ENCODE results near the gene PHACTR4. TPM values are rescaled to one million over a fixed set of nuclear protein-coding genes. Genes with fewer than 3 reads are reported as not detected.

The PHACTR4 gene
- total and polyA plus RNA-seq, 2 of the 4 experiments (the other 2 are of a cell fraction) = 7.5 to 15.0 TPM

GRCh38 chr1:28340221-28340974, 29.1 kb upstream of the PHACTR4 start:
- Histone ChIP-seq H2BK5ac (ENCODE audit: low read depth, low read length, poor library complexity, severe bottlenecking) (no peak overlapping the region), H2AK9ac (replicated peaks; ENCODE audit: low read depth, low read length, poor library complexity) (no peak overlapping the region), H3K36me3 (ENCODE audit: control insufficient read depth, insufficient read depth, low read length) (peaks cover 2% of the 10 kb centered on the region; the same call in 1 of the 2 replicates), H2BK15ac (ENCODE audit: low read depth, low read length) (no peak overlapping the region), H3K9me1 (ENCODE audit: insufficient read depth, low read length) (no peaks in the 10 kb centered on the region), H3K27me3 (ENCODE audit: control insufficient read depth, insufficient read depth, low read length) (no peaks in the 10 kb centered on the region), H3K9ac (ENCODE audit: low read depth, low read length) (no peak overlapping the region), H3K14ac (replicated peaks; ENCODE audit: low read depth, low read length) (no peak overlapping the region), H3K18ac (ENCODE audit: low read depth, low read length) (no peak overlapping the region), H3K23ac (ENCODE audit: low read depth, low read length) (no peak overlapping the region), H3K4me1 (ENCODE audit: control insufficient read depth, insufficient read depth, low read length) (no peaks in the 10 kb centered on the region), H3K56ac (ENCODE audit: extremely low read depth, insufficient read depth, low read length) (no peak overlapping the region), H4K91ac (ENCODE audit: insufficient read depth, low read depth, low read length) (no peak overlapping the region), H4K5ac (ENCODE audit: low read depth, low read length) (no peak overlapping the region), H3K9me3 (ENCODE audit: control insufficient read depth, insufficient read depth, low read length) (no peaks in the 10 kb centered on the region), H2BK120ac (ENCODE audit: low read depth, low read length) (no peak overlapping the region), H3K4me3 (ENCODE audit: insufficient read depth, low read depth, low read length) (no peak overlapping the region), H4K20me1 (ENCODE audit: insufficient read depth, low read length) (no peaks in the 10 kb centered on the region), H3K79me1 (ENCODE audit: low read depth in 1 of 2, low read length in 2 of 2) (no peaks in the 10 kb centered on the region), H2BK20ac (ENCODE audit: low read depth, low read length) (no peak overlapping the region), H3K4me2 (ENCODE audit: low read depth, low read length) (no peak overlapping the region), H3K27ac (ENCODE audit: insufficient read depth, low read length) (no peak overlapping the region), H3K4ac (ENCODE audit: low read depth, low read length) (no peak overlapping the region), H4K8ac (ENCODE audit: low read depth in 2 of 2, low read length in 2 of 2) (no peak overlapping the region), H2AK5ac (ENCODE audit: low read depth, low read length) (no peak overlapping the region), H2AFZ (replicated peaks; ENCODE audit: low read length, poor library complexity) (no peak overlapping the region)
- no CpG with 5 or more reads among the region's 4 CpGs for WGBS, 2 experiments (ENCODE audit: extremely low coverage in 2 of 2, insufficient read length in 1 of 2)
- in situ Hi-C loops (cut with MboI; ENCODE audit: low sequenced_read_pairs) (no loop called here), intact Hi-C loops (cut with micrococcal nuclease) (no loop called here), dilution Hi-C loops (cut with HindIII; ENCODE audit: low sequenced_read_pairs, unreplicated experiment) (no loop called here)
- ATAC-seq (ENCODE audit: low read depth) (no peak), DNase-seq (no peak)
- POLR2A ChIA-PET (ENCODE audit: unreplicated experiment) = interaction anchor here (0.6 kb wide), 1 partner anchor 167 kb away, joined by 10 read pairs; no protein-coding TSS in a partner anchor
- no TSS peak for BruUV-seq (replicated peaks)
- CTCF ChIA-PET = no interaction called here
- TF ChIP-seq RFX5 (IDR thresholded peaks at IDR 0.05; ENCODE audit: low read depth, low read length) = no peak
- TF ChIP-seq, protein P1, sequence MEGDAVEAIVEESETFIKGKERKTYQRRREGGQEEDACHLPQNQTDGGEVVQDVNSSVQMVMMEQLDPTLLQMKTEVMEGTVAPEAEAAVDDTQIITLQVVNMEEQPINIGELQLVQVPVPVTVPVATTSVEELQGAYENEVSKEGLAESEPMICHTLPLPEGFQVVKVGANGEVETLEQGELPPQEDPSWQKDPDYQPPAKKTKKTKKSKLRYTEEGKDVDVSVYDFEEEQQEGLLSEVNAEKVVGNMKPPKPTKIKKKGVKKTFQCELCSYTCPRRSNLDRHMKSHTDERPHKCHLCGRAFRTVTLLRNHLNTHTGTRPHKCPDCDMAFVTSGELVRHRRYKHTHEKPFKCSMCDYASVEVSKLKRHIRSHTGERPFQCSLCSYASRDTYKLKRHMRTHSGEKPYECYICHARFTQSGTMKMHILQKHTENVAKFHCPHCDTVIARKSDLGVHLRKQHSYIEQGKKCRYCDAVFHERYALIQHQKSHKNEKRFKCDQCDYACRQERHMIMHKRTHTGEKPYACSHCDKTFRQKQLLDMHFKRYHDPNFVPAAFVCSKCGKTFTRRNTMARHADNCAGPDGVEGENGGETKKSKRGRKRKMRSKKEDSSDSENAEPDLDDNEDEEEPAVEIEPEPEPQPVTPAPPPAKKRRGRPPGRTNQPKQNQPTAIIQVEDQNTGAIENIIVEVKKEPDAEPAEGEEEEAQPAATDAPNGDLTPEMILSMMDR (conservative IDR thresholded peaks at IDR 0.05; ENCODE audit: low read depth, low read length) = no peak
- TF ChIP-seq, protein P2, sequence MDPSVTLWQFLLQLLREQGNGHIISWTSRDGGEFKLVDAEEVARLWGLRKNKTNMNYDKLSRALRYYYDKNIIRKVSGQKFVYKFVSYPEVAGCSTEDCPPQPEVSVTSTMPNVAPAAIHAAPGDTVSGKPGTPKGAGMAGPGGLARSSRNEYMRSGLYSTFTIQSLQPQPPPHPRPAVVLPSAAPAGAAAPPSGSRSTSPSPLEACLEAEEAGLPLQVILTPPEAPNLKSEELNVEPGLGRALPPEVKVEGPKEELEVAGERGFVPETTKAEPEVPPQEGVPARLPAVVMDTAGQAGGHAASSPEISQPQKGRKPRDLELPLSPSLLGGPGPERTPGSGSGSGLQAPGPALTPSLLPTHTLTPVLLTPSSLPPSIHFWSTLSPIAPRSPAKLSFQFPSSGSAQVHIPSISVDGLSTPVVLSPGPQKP (IDR thresholded peaks at IDR 0.05; ENCODE audit: borderline replicate concordance, low read depth, low read length) = no peak
- TF ChIP-seq RCOR1 (IDR thresholded peaks at IDR 0.05; ENCODE audit: insufficient replicate concordance, low read length) = no peak
- TF ChIP-seq MAFK (IDR thresholded peaks at IDR 0.05; ENCODE audit: low read depth, low read length) = no peak
